ENCODE results near the gene BCO2.

DNA sequence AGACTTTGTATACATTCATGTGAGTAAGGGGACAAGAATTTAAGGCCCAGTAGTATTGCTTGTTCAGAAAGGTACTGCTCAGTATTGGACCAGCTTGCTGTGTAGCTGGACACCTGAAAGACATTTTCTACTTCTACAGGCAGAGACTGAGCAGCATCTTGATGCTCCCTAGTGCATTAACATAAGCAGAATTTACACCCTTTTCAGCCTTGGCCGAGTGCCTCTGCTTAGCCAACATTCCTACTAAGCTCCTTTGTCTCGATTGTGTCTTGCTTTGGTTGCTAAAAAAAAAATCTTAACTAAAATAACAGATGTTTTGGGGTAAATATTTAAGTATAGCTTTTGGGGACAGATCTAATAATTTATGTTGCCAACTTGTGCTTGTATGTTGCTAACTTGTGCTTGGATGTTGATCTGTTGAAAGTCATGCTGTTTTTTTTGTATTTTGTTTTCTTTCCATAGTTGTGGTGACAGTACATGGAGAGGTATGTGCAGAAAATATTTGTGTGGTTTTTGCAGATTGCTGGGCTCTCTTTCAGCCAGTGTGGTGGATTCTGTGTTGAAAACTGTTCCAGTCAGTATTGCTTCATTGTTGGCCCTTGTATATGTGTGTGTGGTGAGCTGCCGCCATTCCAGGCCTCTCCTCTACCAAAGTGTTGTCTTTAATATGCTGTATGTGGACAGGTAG is 54.6 kb downstream of the BCO2 start:
- TF ChIP-seq POLR2A (IDR thresholded peaks at IDR 0.05) (no peak), EP300 (IDR thresholded peaks at IDR 0.05) (no peak)
